H1 (cell line): ENCODE results near the gene GTF2IRD1. TPM values are rescaled to one million over a fixed set of nuclear protein-coding genes. Genes with fewer than 3 reads are reported as not detected.
A peak's percentile ranks its signal among the peaks of the same experiment; 100 is the strongest.

ENCODE experiments used
- CTCF ChIA-PET: fragments of 300-600 bp; sonication (Branson Sonifier 250); formaldehyde crosslinking; loops from one replicate; lab custom pipeline; 2021; ENCODE audit not compliant: partially characterized antibody; lab: Charles Lee
- POLR2A ChIA-PET: fragments of 300-600 bp; sonication (Branson Sonifier 250); formaldehyde crosslinking; loops from one replicate; lab custom pipeline; 2021; ENCODE audit warnings: inconsistent platforms; ENCODE audit not compliant: partially characterized antibody; lab: Charles Lee
- DNase-seq, 2 experiments: peaks; one replicate each; pipeline versions ENCODE4 v3.0.0 to v3.0.0-alpha.2; 2010 to 2022; ENCODE audit warnings: low spot score in 2 of 2, low read depth in 1 of 2, mixed read lengths in 1 of 2
- FAIRE-seq: peaks from 2 replicates; lab custom pipeline; 2011; peaks lifted over from hg19 to GRCh38; lab: Jason Lieb, UNC
- H2AFZ ChIP-seq: 2 replicates; pipeline ENCODE4 v1.8.1; 2012; ENCODE audit warnings: low read length, inconsistent platforms
- H2AK5ac ChIP-seq: 2 replicates; pipeline ENCODE4 v1.6.1; 2013; ENCODE audit warnings: low read depth, low read length
- H2BK120ac ChIP-seq: replicated peaks from 2 replicates; pipeline ENCODE3; 2013; ENCODE audit warnings: low read depth, low read length, inconsistent platforms
- H2BK12ac ChIP-seq: 2 replicates; pipeline ENCODE4 v1.6.1; 2013; ENCODE audit warnings: low read depth, low read length
- H2BK15ac ChIP-seq: 2 replicates; pipeline ENCODE4 v1.6.1; 2013; ENCODE audit warnings: low read length
- H2BK20ac ChIP-seq: 2 replicates; pipeline ENCODE4 v1.6.1; 2013; ENCODE audit warnings: low read length
- H2BK5ac ChIP-seq: 2 replicates; pipeline ENCODE4 v1.6.1; 2013; ENCODE audit warnings: low read depth, low read length
- H3K14ac ChIP-seq: 2 replicates; pipeline ENCODE4 v1.6.1; 2013; ENCODE audit warnings: inconsistent platforms; ENCODE audit not compliant: insufficient read length
- H3K18ac ChIP-seq: 2 replicates; pipeline ENCODE4 v1.6.1; 2013; ENCODE audit warnings: low read length; ENCODE audit errors: extremely low read depth
- H3K23ac ChIP-seq: 2 replicates; pipeline ENCODE4 v1.6.1; 2013; ENCODE audit warnings: inconsistent platforms; ENCODE audit not compliant: insufficient read length
- H3K23me2 ChIP-seq: 2 replicates; pipeline ENCODE4 v1.6.1; 2013; ENCODE audit warnings: low read depth, low read length
- H3K27ac ChIP-seq: 2 replicates; pipeline ENCODE4 v1.6.1; 2011; ENCODE audit warnings: low read depth, low read length, inconsistent platforms
- H3K27me3 ChIP-seq, 4 experiments: replicated peaks in 1 of 4; 1 replicate in 1 of 4; 2 replicates in 3 of 4; pipeline versions ENCODE4 v1.6.1 to v1.8.1; 2011 to 2013; ENCODE audit warnings: low read length in 3 of 4, mild to moderate bottlenecking in 3 of 4, inconsistent platforms in 2 of 4, mixed read lengths in 2 of 4, moderate library complexity in 1 of 4; ENCODE audit not compliant: control insufficient read depth in 3 of 4, insufficient read depth in 3 of 4; ENCODE audit errors: extremely low read depth in 1 of 4
- H3K36me3 ChIP-seq, 4 experiments: 2 replicates each; pipeline versions ENCODE4 v1.6.1 to v1.8.1; 2011 to 2013; ENCODE audit warnings: mild to moderate bottlenecking in 4 of 4, low read length in 3 of 4, moderate library complexity in 2 of 4, control low read depth in 1 of 4, inconsistent platforms in 1 of 4; ENCODE audit not compliant: insufficient read depth in 4 of 4, control insufficient read depth in 2 of 4
- H3K4ac ChIP-seq: replicated peaks from 2 replicates; pipeline ENCODE3; 2013; ENCODE audit warnings: low read length, low read depth, mixed read lengths, inconsistent platforms; ENCODE audit not compliant: insufficient read length
- H3K4me1 ChIP-seq, 4 experiments: replicated peaks in 1 of 4; 1 replicate in 1 of 4; 2 replicates in 3 of 4; pipeline versions ENCODE4 v1.6.1 to v1.8.1; 2011 to 2013; ENCODE audit warnings: low read length in 3 of 4, inconsistent platforms in 2 of 4, mixed read lengths in 1 of 4; ENCODE audit not compliant: insufficient read depth in 4 of 4, control insufficient read depth in 3 of 4
- H3K4me2 ChIP-seq, 2 experiments: 2 replicates each; pipeline versions ENCODE4 v1.6.1 to v1.8.1; 2011 to 2013; ENCODE audit warnings: low read depth in 2 of 2, low read length in 2 of 2, control low read depth in 1 of 2, inconsistent platforms in 1 of 2, mild to moderate bottlenecking in 1 of 2; ENCODE audit not compliant: insufficient read depth in 1 of 2
- H3K4me3 ChIP-seq, 4 experiments: fragments of 200-600, 300-600 bp in 1 of 4; sonication (generic), shearing (Covaris generic), sonication (Bioruptor Twin) in 1 of 4; 2 replicates each; pipeline versions ENCODE4 v1.5.1 to v1.8.1; 2011 to 2016; ENCODE audit warnings: low read length in 4 of 4, low read depth in 3 of 4, control low read depth in 2 of 4, inconsistent platforms in 2 of 4, mild to moderate bottlenecking in 2 of 4, mixed read lengths in 1 of 4, moderate library complexity in 1 of 4; ENCODE audit not compliant: insufficient read depth in 2 of 4; ENCODE audit errors: extremely low read depth in 1 of 4
- H3K56ac ChIP-seq: replicated peaks from 2 replicates; pipeline ENCODE3; 2013; ENCODE audit warnings: low read depth, mild to moderate bottlenecking, mixed read lengths, low read length, inconsistent platforms; ENCODE audit not compliant: insufficient read length
- H3K79me1 ChIP-seq: 2 replicates; pipeline ENCODE4 v1.6.1; 2013; ENCODE audit warnings: low read depth, low read length, control low read depth
- H3K79me2 ChIP-seq, 2 experiments: 2 replicates each; pipeline versions ENCODE4 v1.6.1 to v1.8.1; 2012 to 2013; ENCODE audit warnings: low read length in 2 of 2, mild to moderate bottlenecking in 2 of 2, inconsistent platforms in 1 of 2; ENCODE audit not compliant: insufficient read depth in 2 of 2, control insufficient read depth in 1 of 2
- H3K9ac ChIP-seq, 4 experiments: replicated peaks in 1 of 4; 1 replicate in 1 of 4; 2 replicates in 3 of 4; pipeline versions ENCODE4 v1.6.1 to v1.8.1; 2011 to 2013; ENCODE audit warnings: low read depth in 3 of 4, low read length in 3 of 4, control low read depth in 2 of 4, mild to moderate bottlenecking in 2 of 4, moderate library complexity in 2 of 4, inconsistent platforms in 1 of 4; ENCODE audit errors: extremely low read depth in 1 of 4
- H3K9me3 ChIP-seq, 2 experiments: 2 replicates each; pipeline versions ENCODE4 v1.6.1 to v1.8.1; 2012 to 2013; ENCODE audit warnings: mild to moderate bottlenecking in 2 of 2, moderate library complexity in 2 of 2, control low read depth in 1 of 2, inconsistent platforms in 1 of 2, low read depth in 1 of 2, low read length in 1 of 2, mixed read lengths in 1 of 2; ENCODE audit not compliant: insufficient read depth in 2 of 2
- H4K20me1 ChIP-seq, 2 experiments: replicated peaks in 1 of 2; 2 replicates each; pipeline versions ENCODE3 to v1.8.1; 2011 to 2013; ENCODE audit warnings: inconsistent platforms in 2 of 2, low read length in 2 of 2, mild to moderate bottlenecking in 1 of 2; ENCODE audit not compliant: insufficient read depth in 2 of 2, control insufficient read depth in 1 of 2
- H4K5ac ChIP-seq: 2 replicates; pipeline ENCODE4 v1.6.1; 2013; ENCODE audit warnings: low read length, low read depth, mixed read lengths, inconsistent platforms; ENCODE audit not compliant: insufficient read length
- H4K8ac ChIP-seq: 2 replicates; pipeline ENCODE4 v1.8.0; 2013; ENCODE audit warnings: mild to moderate bottlenecking, moderate library complexity, low read length, inconsistent platforms; ENCODE audit not compliant: insufficient read depth; ENCODE audit errors: extremely low read depth
- H4K91ac ChIP-seq: replicated peaks from 2 replicates; pipeline ENCODE3; 2013; ENCODE audit warnings: low read length, mixed read lengths, inconsistent platforms; ENCODE audit not compliant: insufficient read length
- MAFK ChIP-seq: IDR thresholded peaks from 2 replicates; pipeline ENCODE4 v1.6.1; 2012; ENCODE audit warnings: low read depth, mild to moderate bottlenecking, improper control_type of control experiment, low read length
- POLR2AphosphoS5 ChIP-seq: IDR thresholded peaks from 2 replicates; pipeline ENCODE4 v1.6.1; 2011; ENCODE audit warnings: low read depth, low read length
- WGBS, 2 experiments: shearing (Covaris generic) in 1 of 2; methylation state at CpG; one replicate each; pipeline versions ENCODE4 v1.1.6 to v1.1.7; 2013 to 2015; ENCODE audit warnings: low lambda C conversion rate in 2 of 2, mixed read lengths in 2 of 2, inconsistent platforms in 1 of 2, low coverage in 1 of 2, missing lambda C conversion rate in 1 of 2; ENCODE audit not compliant: insufficient replicate concordance in 2 of 2, insufficient coverage in 1 of 2, insufficient read length in 1 of 2; ENCODE audit errors: extremely low coverage in 1 of 2, missing lambda C conversion rate in 1 of 2; 5-methylcytosine and 5-hydroxymethylcytosine counted together
- polyA plus RNA-seq, 7 experiments: library from polyadenylated mRNA; depleted of rRNA in 3 of 7; stranded (reverse) in 5 of 7; unstranded in 2 of 7; fragments of >200 nt in 5 of 7; fragments of 200-250 nt in 2 of 7; gene quantifications; 1 replicate in 5 of 7; 2 replicates in 1 of 7; 4 replicates in 1 of 7; pipeline versions ENCODE4 v1.2.1 to v1.2.3, GENCODE V29; 2011 to 2013; ENCODE audit warnings: missing spikeins in 2 of 7, mixed read lengths in 2 of 7
- total RNA-seq: library from RNA; stranded (reverse); fragmentation: NEBNext Ultra II Directional; extraction: Animal tissue kit (Norgen Biotek cat#: 25700); gene quantifications from 2 replicates; pipeline ENCODE4 v1.2.1, GENCODE V29; 2021

Gene GTF2IRD1
- total and polyA plus RNA-seq, 2 of the 8 experiments (the other 6 are each of a cell fraction or from before 2014, with no cell fraction given), result 27.4 to 45.4 TPM

- no peaks in the 10 kb centered on the region for H3K27me3 ChIP-seq
- POLR2A ChIA-PET, result no interaction called here
- no peaks in the 10 kb centered on the region for H3K36me3 ChIP-seq
- no peaks in the 10 kb centered on the region for H3K79me1 ChIP-seq
- H2BK20ac ChIP-seq, result no peak overlapping the region
- no peak overlapping the region for H3K18ac ChIP-seq
- no peaks in the 10 kb centered on the region for H3K79me2 ChIP-seq
- H3K27ac ChIP-seq, result no peak overlapping the region
- no peak overlapping the region for H3K9ac ChIP-seq
- no peak for DNase-seq
- H3K4ac ChIP-seq, result no peak overlapping the region
- no peak overlapping the region for H3K56ac ChIP-seq
- CTCF ChIA-PET, result interaction anchor here (0.8 kb wide), 1 partner anchor 22 kb away, joined by 3 read pairs; no protein-coding TSS in a partner anchor
- no peak overlapping the region for H4K91ac ChIP-seq
- no peak for FAIRE-seq
- no peak overlapping the region for H4K8ac ChIP-seq
- H2BK12ac ChIP-seq, result no peak overlapping the region
- no peak overlapping the region for H2BK15ac ChIP-seq
- H2AFZ ChIP-seq, result no peak overlapping the region
- no peak overlapping the region for H2BK5ac ChIP-seq
- no peak overlapping the region for H3K4me2 ChIP-seq
- H3K4me1 ChIP-seq, result peaks cover 0 to 10% (median 2%) of the 10 kb centered on the region in 4 experiments; a peak in 4 of 7 replicates
- H2AK5ac ChIP-seq, result no peak overlapping the region
- 89% methylated on average over 9 of the region's 9 CpGs; no CpG with 5 or more reads in 1 of the 2 experiments for WGBS, 2 experiments
- H3K23ac ChIP-seq, result no peak overlapping the region
- H4K5ac ChIP-seq, result no peak overlapping the region
- H4K20me1 ChIP-seq, result no peaks in the 10 kb centered on the region
- H3K14ac ChIP-seq, result no peak overlapping the region
- H3K4me3 ChIP-seq, result no peak overlapping the region
- no peak overlapping the region for H2BK120ac ChIP-seq
- H3K23me2 ChIP-seq, result no peaks in the 10 kb centered on the region
- H3K9me3 ChIP-seq, result no peaks in the 10 kb centered on the region
- TF ChIP-seq MAFK (peak; percentile 61; the same call in 1 of the 2 replicates), POLR2AphosphoS5 (no peak)
Measured at GRCh38 chr7:74623135-74623534, 169.4 kb downstream of the GTF2IRD1 start.
